H1 (cell line): ENCODE results near the gene SLC35E4.
"Not testable (repeated sequence)": the region's sequence is repeated elsewhere in the genome, so short reads cannot be mapped to it uniquely, and the experiment has no call there.

Source experiments
- ATF3 ChIP-seq: IDR thresholded peaks from 2 replicates; pipeline ENCODE4 v1.6.1; 2011; ENCODE audit warnings: low read depth, mild to moderate bottlenecking, low read length; ENCODE audit not compliant: insufficient read depth
- EP300 ChIP-seq, 2 experiments: IDR thresholded peaks; 1 replicate in 1 of 2; 2 replicates in 1 of 2; pipeline ENCODE4 v1.6.1; 2011 to 2012; ENCODE audit warnings: low read depth in 2 of 2, low read length in 2 of 2, mild to moderate bottlenecking in 2 of 2, borderline replicate concordance in 1 of 2, inconsistent platforms in 1 of 2, moderate library complexity in 1 of 2
- EZH2 ChIP-seq: fragments of 200-600 bp; sonication (generic); IDR thresholded peaks from 2 replicates; pipeline ENCODE4 v1.7.1; 2012; ENCODE audit warnings: low read depth, mild to moderate bottlenecking, moderate library complexity, low read length, inconsistent platforms; ENCODE audit not compliant: severe bottlenecking
- HDAC6 ChIP-seq: IDR thresholded peaks from one replicate; pipeline ENCODE4 v1.7.1; 2012; ENCODE audit warnings: low read depth, mild to moderate bottlenecking, inconsistent platforms, low read length, moderate library complexity
- PHF8 ChIP-seq: fragments of 200-600 bp; sonication (generic); conservative IDR thresholded peaks from 2 replicates; pipeline ENCODE4 v1.7.1; 2012; ENCODE audit warnings: low read depth, mild to moderate bottlenecking, inconsistent platforms, low read length, moderate library complexity
- POLR2AphosphoS5 ChIP-seq: IDR thresholded peaks from 2 replicates; pipeline ENCODE4 v1.6.1; 2011; ENCODE audit warnings: low read depth, low read length
- RAD21 ChIP-seq, 2 experiments: IDR thresholded peaks in 1 of 2; conservative IDR thresholded peaks in 1 of 2; 2 replicates each; pipeline ENCODE4 v1.6.1; 2011; ENCODE audit warnings: low read depth in 2 of 2, low read length in 2 of 2, improper control_type of control experiment in 1 of 2, inconsistent platforms in 1 of 2, mild to moderate bottlenecking in 1 of 2, moderate library complexity in 1 of 2
- RFX5 ChIP-seq: IDR thresholded peaks from 2 replicates; pipeline ENCODE4 v1.6.1; 2011; ENCODE audit warnings: low read depth, low read length, improper control_type of control experiment, borderline replicate concordance
- RNF2 ChIP-seq: fragments of 200-900, 300-1000 bp; sonication (generic); IDR thresholded peaks from 2 replicates; pipeline ENCODE4 v1.7.1; 2016; ENCODE audit warnings: borderline replicate concordance, low read depth, mild to moderate bottlenecking, antibody characterized with exemption, low read length; ENCODE audit not compliant: poor library complexity, severe bottlenecking; ENCODE audit errors: missing control alignments
- SIN3A ChIP-seq, 2 experiments: IDR thresholded peaks in 1 of 2; conservative IDR thresholded peaks in 1 of 2; 2 replicates each; pipeline ENCODE4 v1.6.1; 2011 to 2012; ENCODE audit warnings: low read length in 2 of 2, improper control_type of control experiment in 1 of 2, low read depth in 1 of 2, mild to moderate bottlenecking in 1 of 2
- SRF ChIP-seq: IDR thresholded peaks from 2 replicates; pipeline ENCODE4 v1.6.1; 2011; ENCODE audit warnings: mild to moderate bottlenecking, low read depth, low read length, moderate library complexity
- TF ChIP-seq, protein P1 (sequence below), 3 experiments: IDR thresholded peaks; 1 replicate in 2 of 3; 2 replicates in 1 of 3; pipeline versions ENCODE4 v1.5.1 to v1.6.1; 2011; ENCODE audit warnings: low read length in 3 of 3, mild to moderate bottlenecking in 3 of 3, inconsistent platforms in 2 of 3, low read depth in 1 of 3, moderate library complexity in 1 of 3; ENCODE audit not compliant: insufficient read depth in 1 of 3; ENCODE audit errors: control extremely low read depth in 1 of 3
- TF ChIP-seq, protein P2 (sequence below): IDR thresholded peaks from 2 replicates; pipeline ENCODE4 v1.6.1; 2011; ENCODE audit warnings: low read length, improper control_type of control experiment

DNA sequence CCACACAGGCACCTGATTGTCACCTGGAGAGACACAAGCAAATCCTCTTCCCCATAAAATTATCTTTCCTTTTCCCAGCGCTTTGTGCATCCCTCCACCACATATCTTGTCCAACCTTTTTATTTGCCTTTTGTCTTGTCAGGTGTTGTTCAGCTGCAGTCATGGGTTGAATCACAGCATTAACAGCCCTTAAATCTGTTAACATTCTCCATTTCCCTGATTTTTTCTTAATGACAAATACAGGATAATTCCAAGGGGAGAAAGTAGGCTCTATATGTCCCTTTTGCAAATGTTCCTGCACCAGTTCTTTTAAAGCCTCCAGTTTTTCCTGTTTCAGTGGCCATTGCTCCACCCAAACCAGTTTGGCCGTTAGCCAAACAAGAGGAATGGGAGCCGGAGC is 41.0 kb downstream of the SLC35E4 start:
- TF ChIP-seq EP300 (IDR thresholded peaks at IDR 0.05; ENCODE audit: borderline replicate concordance in 1 of 2, low read depth in 2 of 2, low read length in 2 of 2); RAD21 (IDR thresholded peaks at IDR 0.05 in 1 of 2, conservative IDR thresholded peaks at IDR 0.05 in 1 of 2; ENCODE audit: low read depth in 2 of 2, low read length in 2 of 2); ATF3; SIN3A (conservative IDR thresholded peaks at IDR 0.05 in 1 of 2, IDR thresholded peaks at IDR 0.05 in 1 of 2; ENCODE audit: low read depth in 1 of 2, low read length in 2 of 2); RFX5; POLR2AphosphoS5; RNF2; SRF; PHF8; HDAC6; EZH2: not testable (repeated sequence)
- TF ChIP-seq, protein P1, sequence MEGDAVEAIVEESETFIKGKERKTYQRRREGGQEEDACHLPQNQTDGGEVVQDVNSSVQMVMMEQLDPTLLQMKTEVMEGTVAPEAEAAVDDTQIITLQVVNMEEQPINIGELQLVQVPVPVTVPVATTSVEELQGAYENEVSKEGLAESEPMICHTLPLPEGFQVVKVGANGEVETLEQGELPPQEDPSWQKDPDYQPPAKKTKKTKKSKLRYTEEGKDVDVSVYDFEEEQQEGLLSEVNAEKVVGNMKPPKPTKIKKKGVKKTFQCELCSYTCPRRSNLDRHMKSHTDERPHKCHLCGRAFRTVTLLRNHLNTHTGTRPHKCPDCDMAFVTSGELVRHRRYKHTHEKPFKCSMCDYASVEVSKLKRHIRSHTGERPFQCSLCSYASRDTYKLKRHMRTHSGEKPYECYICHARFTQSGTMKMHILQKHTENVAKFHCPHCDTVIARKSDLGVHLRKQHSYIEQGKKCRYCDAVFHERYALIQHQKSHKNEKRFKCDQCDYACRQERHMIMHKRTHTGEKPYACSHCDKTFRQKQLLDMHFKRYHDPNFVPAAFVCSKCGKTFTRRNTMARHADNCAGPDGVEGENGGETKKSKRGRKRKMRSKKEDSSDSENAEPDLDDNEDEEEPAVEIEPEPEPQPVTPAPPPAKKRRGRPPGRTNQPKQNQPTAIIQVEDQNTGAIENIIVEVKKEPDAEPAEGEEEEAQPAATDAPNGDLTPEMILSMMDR (IDR thresholded peaks at IDR 0.05; ENCODE audit: control extremely low read depth in 1 of 3, insufficient read depth in 1 of 3, low read depth in 1 of 3, low read length in 3 of 3), result not testable (repeated sequence)
- TF ChIP-seq, protein P2, sequence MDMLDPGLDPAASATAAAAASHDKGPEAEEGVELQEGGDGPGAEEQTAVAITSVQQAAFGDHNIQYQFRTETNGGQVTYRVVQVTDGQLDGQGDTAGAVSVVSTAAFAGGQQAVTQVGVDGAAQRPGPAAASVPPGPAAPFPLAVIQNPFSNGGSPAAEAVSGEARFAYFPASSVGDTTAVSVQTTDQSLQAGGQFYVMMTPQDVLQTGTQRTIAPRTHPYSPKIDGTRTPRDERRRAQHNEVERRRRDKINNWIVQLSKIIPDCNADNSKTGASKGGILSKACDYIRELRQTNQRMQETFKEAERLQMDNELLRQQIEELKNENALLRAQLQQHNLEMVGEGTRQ, result not testable (repeated sequence)
